T-helper 1 cell treated with Interleukin-12 subunit alpha and Interleukin-12 subunit beta and Interleukin-4 antibody, amounts not matched to agents 30 ng/mL and 1 ng/mL, for 36 hours (primary cell): ENCODE results near the gene EPHA3. TPM values are rescaled to one million over a fixed set of nuclear protein-coding genes. Genes with fewer than 3 reads are reported as not detected.

Source experiments
- intact Hi-C: fragments of 100-400 bp; cut with micrococcal nuclease; formaldehyde crosslinking; loops from one replicate; pipeline ENCODE4 v1.15.1; 2024
- total RNA-seq: library from RNA; stranded (reverse); gene quantifications from 2 replicates; pipeline ENCODE4 v1.2.3, GENCODE V29; 2022

EPHA3 gene
- total RNA-seq, 1 donor from 2014 or later = not detected

DNA sequence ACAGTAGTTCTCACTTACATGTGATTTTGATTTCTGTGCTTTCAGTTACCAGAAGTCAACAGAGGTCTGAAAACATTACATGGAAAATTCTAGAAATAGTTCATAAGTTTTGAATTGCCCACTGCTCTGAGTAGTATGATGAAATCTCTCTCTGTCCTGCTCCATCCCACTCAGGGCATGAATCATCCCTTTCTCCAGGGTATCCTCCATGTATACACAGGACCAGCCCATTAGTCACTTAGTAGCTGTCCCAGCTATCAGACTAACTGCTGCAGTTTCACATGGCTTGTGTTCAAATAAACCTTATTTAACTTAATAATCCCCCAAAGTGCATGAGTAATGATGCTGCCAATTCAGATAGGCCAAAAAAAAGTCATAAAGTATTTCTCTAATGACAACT lies 38.6 kb downstream of the EPHA3 start:
- intact Hi-C loops = no loop called here

DNA sequence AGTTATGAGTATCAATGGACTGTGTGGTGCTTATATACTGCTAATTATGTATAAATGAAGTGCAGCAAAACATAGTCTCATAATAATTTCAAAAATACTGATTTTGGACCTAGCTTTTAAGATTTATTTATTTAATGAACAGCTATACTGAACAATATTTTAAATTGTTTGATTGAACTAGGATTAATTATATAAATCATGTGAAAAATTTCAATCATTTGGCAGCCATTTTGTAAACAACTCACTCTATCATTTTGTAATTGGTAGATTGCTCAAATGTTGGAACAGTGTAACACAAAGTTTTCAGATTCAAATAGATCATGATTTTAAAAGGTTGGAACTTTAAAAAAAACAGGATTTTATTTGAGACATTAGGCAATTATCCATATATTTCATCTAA lies 47.0 kb downstream of the EPHA3 start:
- intact Hi-C loops = no loop called here

GRCh38 chr3:89155811-89156210 lies 48.4 kb downstream of the EPHA3 start:
- intact Hi-C loops = no loop called here

DNA sequence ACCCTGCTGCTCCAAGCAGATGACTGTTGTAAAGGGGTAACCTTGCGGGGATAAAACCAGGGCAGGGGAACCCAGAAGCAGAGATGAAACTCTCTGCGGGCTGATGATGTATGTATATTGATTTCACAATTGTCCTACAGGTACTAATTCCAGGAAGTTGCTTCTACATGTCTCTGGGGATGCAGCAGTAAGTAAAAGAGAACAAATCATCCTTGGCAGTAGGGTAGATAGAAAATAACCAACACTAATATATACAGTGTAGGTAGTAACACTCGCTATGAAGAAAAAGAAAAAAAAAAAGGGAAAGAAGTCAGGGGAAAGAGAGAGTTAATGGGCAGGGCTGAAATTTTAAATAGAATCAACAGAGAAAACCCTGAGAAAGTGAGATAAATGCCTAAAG lies 50.2 kb downstream of the EPHA3 start:
- intact Hi-C loops = no loop called here

- intact Hi-C loops = no loop called here
Measured at GRCh38 chr3:89159605-89160004, 52.2 kb downstream of the EPHA3 start.

DNA sequence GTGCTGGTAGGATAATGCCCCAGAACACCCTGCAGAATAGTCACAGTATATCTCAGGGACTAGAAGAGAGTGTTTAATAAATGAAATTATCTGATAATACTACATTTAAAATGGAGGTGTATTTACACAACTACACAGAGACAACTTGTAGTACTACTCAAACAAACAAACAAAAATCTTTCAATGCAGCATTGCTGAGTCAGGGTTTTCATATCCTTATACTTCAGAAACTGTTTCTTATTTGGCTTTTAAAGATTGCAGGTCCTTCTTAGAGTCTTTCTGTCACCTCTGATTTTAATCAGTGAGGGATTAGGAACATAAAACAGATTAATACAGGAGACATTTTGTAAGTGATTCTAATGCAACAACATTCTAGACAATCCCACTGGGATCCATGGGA lies 57.4 kb downstream of the EPHA3 start:
- intact Hi-C loops = no loop called here

- intact Hi-C loops = no loop called here
Measured at GRCh38 chr3:89165636-89166263, 58.3 kb downstream of the EPHA3 start.

DNA sequence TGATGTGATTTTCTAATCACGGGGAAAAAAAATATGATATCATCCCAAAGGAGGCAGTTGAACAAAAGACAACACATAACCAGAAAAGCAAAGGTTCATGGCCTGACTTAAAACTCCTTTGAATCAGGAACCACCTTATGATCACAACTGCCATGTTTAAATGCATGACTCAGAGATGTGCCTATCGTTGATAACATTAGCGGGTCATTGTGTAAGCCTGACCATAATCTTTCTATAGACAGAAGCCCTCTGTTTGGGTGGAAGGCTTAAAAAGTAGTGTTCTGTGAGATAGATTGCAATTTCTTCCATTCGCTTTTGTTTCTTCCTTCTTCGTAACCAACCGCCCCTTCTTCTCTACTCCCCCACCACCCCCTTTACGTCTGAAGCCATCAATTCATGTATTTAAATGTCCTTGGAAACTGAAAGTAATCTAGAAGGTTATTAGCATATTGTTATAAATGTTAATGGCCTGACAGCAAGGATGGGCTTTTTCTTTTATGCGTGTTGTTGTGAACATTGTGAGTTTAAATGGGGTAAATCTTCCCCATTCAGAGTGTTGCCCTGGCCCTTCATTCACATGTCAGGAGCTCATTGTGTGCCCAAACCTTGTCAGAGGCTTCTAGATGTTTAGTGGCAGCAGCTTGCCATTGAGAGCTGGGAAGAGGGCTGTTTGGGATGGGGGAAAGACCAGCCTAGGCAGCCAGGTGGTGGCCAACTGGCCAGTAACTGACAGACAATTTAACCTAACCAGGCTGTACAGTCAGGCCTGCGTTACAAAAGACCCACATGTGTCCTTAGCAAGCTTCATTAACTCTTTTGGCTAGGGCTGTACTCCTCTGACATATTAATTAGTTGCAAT lies 64.5 kb downstream of the EPHA3 start:
- intact Hi-C loops = no loop called here

DNA sequence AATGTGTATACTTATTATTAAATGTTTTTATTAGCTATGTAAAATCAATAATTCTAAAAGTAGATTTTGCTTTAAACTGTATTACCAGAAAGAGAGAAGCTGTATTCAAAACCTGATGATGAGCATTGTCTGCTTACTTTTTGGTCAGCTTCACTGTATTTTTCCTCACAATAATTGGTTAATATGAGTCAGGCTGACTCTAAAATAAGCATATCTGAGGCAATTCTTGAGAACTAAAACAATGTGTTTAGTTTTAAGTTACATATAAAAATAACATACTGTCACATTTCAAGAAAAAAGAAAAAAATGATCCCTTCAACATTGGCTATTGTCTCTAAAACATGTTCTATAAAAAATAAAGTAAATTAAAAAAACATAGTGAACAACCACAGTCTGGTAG lies 66.1 kb downstream of the EPHA3 start:
- intact Hi-C loops = no loop called here

DNA sequence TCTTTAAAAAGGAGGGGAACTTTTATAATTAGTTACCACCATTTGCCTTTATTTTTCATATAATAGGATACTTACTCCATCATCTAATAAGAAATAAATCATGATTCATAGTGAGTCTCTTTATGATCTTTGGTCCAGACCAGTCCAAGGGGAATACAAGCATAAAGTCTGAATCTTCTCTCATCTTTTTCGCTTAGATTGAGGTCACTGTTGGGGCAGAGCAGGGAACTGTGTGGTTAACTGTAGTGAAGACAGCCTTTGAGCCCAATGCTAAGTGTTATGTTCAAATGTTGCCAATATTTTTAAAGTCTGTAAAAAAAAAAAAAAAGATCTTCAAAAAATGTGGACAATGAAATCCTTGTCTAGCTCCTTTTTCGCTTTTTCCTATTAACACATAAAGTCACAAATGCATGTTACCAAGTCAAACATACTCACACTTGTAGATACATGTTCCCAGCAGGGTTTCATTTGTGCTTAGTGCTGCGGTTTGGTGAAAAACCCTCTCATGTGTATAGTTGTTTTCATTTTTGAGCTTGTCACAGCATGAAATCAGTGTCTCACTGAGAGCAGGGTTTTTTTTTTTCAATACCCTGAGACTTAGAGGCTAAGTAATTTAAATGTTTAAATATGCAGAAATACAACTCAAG lies 72.1 kb downstream of the EPHA3 start:
- intact Hi-C loops = no loop called here

- intact Hi-C loops = no loop called here
Measured at GRCh38 chr3:89180334-89180733, 72.9 kb downstream of the EPHA3 start.

- intact Hi-C loops = no loop called here
Measured at GRCh38 chr3:89182056-89182455, 74.6 kb downstream of the EPHA3 start.

DNA sequence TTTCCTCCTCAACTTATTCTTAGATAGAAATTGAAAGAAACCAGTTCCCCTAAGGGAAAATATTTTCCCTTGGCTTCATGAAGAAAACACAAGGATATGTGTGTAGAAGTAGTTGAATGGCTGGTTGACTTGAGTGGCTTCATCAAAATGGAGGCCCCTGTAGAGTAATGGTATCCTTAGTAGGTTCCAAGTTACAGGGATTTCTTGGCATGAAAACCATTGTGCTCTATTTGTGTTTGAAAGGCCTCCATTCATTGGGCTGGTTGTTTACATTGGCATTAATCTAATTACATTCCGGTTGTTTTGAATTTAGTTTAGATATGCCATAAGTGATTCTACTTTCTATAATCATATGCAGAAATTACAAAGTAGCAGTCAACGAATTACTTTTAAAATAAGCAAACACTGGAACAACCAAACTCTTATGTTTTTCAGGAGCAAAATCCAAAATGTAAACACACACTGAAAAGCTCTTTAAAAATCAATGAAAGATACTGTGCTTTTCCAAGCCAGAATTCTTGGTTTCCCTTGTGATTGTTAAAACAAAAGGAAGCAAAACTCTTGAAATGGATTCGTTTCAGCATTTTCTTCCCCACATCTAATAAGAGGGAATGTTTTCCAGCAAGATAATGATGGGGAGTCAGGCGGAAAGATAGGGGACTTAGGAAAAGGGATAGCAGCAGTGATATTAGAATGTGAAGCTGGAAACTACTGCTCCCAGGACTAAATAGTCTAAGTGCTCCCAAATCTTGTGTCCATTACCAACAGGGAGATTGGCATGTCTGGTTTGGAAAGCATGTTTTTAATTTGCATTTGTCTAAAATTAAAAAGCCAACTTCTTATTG lies 77.0 kb downstream of the EPHA3 start:
- intact Hi-C loops = no loop called here

GRCh38 chr3:89186456-89186855 lies 79.0 kb downstream of the EPHA3 start:
- intact Hi-C loops = no loop called here

- intact Hi-C loops = no loop called here
Measured at GRCh38 chr3:89198591-89198990, 91.2 kb downstream of the EPHA3 start.

- intact Hi-C loops = no loop called here
Measured at GRCh38 chr3:89212619-89213018, 105.2 kb downstream of the EPHA3 start.

DNA sequence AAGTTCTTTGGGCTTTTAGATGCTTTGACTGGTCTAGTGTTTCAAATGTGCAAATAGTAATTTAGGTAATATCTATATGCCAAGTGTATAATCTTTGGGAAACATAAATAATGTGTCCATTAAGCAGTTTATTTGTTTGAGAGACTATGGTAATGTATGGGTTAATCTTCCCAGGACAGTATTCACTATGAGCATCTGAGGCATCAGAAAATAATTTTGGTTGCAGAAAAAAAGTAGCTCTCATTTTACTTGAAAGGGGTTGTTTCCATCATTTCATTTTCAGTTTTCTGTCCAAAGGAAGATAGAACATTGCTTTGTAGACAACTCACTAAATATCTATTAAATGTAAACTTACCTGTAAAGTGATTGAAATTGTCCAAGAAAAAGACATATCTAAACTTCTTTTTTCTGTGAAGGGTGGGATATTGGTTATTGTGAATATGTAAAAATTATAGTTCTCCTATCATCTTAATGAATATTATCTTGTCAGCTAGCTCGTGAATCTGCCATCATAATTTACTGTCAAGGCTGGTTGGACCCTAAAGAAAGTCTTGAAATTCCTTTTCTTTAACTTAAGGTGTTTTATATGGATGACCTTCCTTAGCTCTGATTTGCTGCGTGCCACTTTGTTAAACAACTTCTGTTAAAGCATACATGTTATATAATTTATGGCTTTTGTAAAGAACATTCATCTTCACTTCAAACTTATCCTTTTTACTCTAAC lies 108.8 kb downstream of the EPHA3 start:
- intact Hi-C loops = no loop called here

GRCh38 chr3:89217148-89217685 lies 109.8 kb downstream of the EPHA3 start:
- intact Hi-C loops = no loop called here

DNA sequence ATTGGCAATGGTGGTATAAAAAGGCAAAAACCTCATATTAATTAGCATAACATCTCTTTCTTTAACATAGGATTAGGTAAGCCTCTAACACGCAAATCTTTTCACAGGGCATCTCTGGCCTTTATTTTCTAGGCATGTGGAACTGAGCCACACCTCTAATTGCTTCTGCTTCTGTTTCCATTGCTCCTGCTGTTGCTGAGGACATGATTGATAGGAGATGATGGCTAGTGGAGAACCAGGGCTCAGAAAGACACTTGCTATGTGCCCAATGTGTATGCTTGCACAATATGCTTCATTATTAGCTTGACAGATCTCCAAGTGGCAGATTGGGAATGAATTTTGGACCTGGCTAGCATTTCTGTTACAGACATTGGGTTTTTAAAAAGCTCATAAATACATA lies 114.5 kb downstream of the EPHA3 start:
- intact Hi-C loops = no loop called here

DNA sequence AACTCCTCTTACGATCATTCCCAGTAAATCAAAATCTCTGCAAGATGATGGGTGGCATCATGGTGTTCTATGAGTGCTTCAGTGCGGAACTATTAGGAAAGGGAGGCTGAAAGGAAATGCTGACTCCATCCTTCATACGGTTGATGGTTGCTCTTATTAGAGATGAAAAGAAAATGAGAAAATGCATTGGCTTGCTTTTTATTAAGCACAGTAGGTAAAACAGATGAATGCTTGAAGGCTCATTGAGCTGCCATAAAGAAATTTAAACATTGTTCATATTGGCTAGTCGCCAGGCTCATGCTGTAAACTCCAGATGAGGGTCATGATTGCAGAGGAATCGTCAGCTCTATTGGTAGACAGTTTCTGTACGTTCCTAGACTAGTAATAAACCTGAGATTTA lies 115.8 kb downstream of the EPHA3 start:
- intact Hi-C loops = no loop called here

DNA sequence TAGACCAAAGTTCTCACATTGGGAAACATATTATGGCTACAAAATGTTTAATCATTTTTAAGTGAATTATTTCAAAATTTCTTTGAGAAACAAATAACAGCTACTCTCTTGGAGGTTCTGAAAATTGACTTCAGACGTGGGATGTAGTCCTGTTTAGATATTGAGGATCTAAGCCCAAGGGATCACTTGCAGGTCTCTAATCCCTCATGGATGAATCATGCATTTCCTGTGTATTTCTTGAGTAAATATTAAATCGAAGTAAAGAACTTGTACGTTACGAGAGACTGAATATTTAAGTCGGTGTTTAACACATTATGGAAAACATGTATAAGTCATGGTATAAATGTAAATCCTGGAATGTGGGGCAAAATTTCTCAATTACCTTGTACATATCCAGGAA lies 119.8 kb downstream of the EPHA3 start:
- intact Hi-C loops = no loop called here
